Measurements from ENCODE around the gene SUGCT.

SUGCT gene

GRCh38 chr7:40721342-40721949, 586.6 kb downstream of the SUGCT start:
- no peak for DNase-seq (ENCODE audit: low spot score)
- Mint-ChIP-seq H3K27ac (no peak overlapping the region), H3K9me3 (no peaks in the 10 kb centered on the region), H3K4me1 (ENCODE audit: low read depth) (peaks cover 5% of the 10 kb centered on the region), H3K36me3 (ENCODE audit: low read depth) (no peaks in the 10 kb centered on the region), H3K27me3 (ENCODE audit: low read depth) (no peaks in the 10 kb centered on the region), H3K4me3 (no peak overlapping the region)

DNA sequence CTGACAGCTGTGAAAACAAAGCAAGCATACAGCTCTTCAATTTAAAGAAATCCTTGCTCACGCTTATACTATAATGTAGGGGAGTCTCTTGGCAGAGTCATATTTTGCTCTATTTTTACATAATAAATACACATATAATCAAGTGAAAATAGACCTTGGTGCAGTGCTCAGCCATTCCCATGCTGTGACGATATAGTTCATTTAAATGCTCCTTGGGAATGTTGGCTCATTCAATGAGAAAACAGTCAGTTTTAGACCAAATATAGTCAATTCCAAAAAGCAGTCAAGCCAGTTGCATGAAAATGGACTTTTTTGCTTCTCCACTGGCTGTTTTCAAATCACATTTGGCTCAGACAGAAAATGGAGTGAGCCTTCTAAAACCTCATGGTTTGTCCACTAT, 587.4 kb downstream of the SUGCT start:
- peaks cover 1% of the 10 kb centered on the region for H3K4me1 Mint-ChIP-seq (ENCODE audit: low read depth)
- no peaks in the 10 kb centered on the region for H3K27me3 Mint-ChIP-seq (ENCODE audit: low read depth)
- no peak overlapping the region for H3K27ac Mint-ChIP-seq
- H3K36me3 Mint-ChIP-seq (ENCODE audit: low read depth), result no peaks in the 10 kb centered on the region
- no peak overlapping the region for H3K4me3 Mint-ChIP-seq
- DNase-seq (ENCODE audit: low spot score), result no peak
- H3K9me3 Mint-ChIP-seq, result no peaks in the 10 kb centered on the region

- H3K4me1 Mint-ChIP-seq (ENCODE audit: low read depth), result no peaks in the 10 kb centered on the region
- H3K27me3 Mint-ChIP-seq (ENCODE audit: low read depth), result no peaks in the 10 kb centered on the region
- DNase-seq (ENCODE audit: low spot score), result no peak
- H3K27ac Mint-ChIP-seq, result no peak overlapping the region
- no peaks in the 10 kb centered on the region for H3K9me3 Mint-ChIP-seq
- H3K4me3 Mint-ChIP-seq, result no peak overlapping the region
- H3K36me3 Mint-ChIP-seq (ENCODE audit: low read depth), result no peaks in the 10 kb centered on the region
Measured at GRCh38 chr7:40723829-40724228, 589.0 kb downstream of the SUGCT start.

DNA sequence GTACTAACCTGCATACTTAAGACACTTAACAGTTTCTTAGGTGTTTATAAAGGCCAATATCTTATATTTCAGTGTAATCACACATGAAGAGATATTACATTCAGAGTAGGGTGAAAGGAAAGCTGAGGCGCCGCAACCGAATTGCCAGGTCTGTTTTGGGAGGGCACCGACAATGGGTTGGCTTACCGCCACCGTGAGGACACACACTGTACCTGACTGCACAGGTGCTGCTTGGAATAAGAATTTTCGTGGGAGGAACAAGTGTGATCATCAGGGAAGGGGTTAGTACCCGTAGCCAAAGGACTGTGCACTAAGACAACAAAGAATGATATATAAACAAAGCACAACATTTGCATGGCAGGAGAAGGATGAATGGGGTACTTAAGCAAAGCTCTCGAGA, 591.8 kb downstream of the SUGCT start:
- Mint-ChIP-seq H3K4me1 (ENCODE audit: low read depth) (no peaks in the 10 kb centered on the region), H3K4me3 (no peak overlapping the region), H3K27me3 (ENCODE audit: low read depth) (no peaks in the 10 kb centered on the region), H3K9me3 (peaks cover 3% of the 10 kb centered on the region), H3K36me3 (ENCODE audit: low read depth) (no peaks in the 10 kb centered on the region), H3K27ac (no peak overlapping the region)
- no peak for DNase-seq (ENCODE audit: low spot score)

DNA sequence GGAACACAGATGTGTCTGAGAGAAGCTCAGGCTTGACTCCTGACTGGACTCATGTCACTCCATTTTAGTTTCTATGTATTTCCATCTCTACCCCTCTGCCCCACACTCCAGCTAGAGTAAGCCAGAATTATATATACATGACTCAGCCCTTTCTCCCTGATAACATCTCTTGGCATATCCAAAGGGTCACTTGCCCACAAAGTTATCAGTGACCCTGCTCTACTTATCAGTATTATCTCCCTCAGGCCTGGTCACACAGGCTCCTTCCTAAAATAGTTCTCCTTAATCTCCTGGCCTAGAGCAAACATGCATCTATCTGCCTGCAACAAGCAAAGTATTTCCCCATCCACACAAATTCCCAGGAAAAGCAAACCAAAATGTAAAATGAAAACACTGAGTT, 598.3 kb downstream of the SUGCT start:
- Mint-ChIP-seq H3K4me3 (peak overlapping the region; percentile 7), H3K9me3 (peaks cover 6% of the 10 kb centered on the region), H3K4me1 (ENCODE audit: low read depth) (peaks cover 16% of the 10 kb centered on the region), H3K27me3 (ENCODE audit: low read depth) (no peaks in the 10 kb centered on the region), H3K27ac (no peak overlapping the region), H3K36me3 (ENCODE audit: low read depth) (no peaks in the 10 kb centered on the region)
- no peak for DNase-seq (ENCODE audit: low spot score)

DNA sequence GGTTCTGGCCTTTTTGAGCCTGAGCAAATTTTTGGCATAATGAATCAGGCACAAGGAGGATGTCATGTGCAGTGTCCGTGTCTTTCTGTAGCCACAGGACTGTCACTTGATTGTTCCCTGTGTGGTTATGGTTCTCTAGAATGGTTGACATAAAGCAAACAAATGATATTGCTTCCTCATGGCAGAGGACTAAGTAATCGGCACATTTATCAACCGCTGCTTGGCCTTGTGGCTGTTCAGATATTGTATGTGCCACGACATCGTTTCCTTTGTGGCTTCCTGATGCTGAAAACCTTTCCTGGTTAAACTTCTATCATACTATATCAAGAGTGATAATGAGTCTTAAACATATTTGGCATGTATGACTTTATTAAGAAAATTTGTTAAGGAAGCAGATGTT, 598.8 kb downstream of the SUGCT start:
- Mint-ChIP-seq H3K9me3 (peaks cover 6% of the 10 kb centered on the region), H3K27me3 (ENCODE audit: low read depth) (no peaks in the 10 kb centered on the region), H3K4me3 (peak overlapping the region; percentile 7), H3K36me3 (ENCODE audit: low read depth) (no peaks in the 10 kb centered on the region), H3K27ac (no peak overlapping the region), H3K4me1 (ENCODE audit: low read depth) (peaks cover 16% of the 10 kb centered on the region)
- DNase-seq (ENCODE audit: low spot score), result peak; percentile 7

DNA sequence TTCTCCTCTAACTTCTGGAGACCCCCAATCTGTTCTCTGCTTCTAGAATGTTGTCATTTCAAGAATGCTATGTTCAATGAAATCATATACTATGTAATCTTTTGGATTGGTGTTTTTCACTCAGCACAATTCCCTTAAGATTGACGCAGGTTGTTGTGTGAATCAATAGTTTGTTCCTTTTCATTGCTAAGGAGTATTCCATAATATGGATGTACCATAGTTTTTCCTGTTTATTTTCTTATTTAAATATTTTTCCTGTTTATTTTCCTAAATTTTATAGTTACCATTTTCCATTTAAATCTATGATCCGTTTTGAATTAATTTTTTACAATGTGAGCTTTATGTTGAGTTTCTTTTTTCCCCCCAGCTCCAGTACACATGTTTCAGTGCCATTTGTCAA, 604.5 kb downstream of the SUGCT start:
- Mint-ChIP-seq H3K4me3 (no peak overlapping the region), H3K27me3 (ENCODE audit: low read depth) (no peaks in the 10 kb centered on the region), H3K36me3 (ENCODE audit: low read depth) (no peaks in the 10 kb centered on the region), H3K27ac (no peak overlapping the region), H3K9me3 (peaks cover 3% of the 10 kb centered on the region), H3K4me1 (ENCODE audit: low read depth) (peaks cover 3% of the 10 kb centered on the region)
- DNase-seq (ENCODE audit: low spot score), result no peak

DNA sequence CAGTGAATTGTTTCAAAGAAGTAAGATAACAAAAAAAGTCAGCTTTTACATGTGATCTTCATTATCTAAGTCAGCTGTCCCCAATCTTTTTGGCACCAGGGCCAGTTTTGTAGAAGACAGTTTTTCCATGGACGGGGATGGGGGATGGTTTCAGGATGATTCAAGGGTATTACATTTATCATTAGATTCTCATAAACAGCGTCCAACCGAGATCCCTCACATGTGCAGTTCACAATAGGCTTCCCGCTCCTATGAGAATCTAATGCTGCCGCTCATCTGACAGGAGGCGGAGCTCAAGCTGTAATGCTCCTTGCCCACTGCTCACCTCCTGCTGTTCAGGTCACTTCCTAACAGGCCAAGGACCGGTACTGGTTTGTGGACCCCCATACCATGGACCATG, 607.5 kb downstream of the SUGCT start:
- Mint-ChIP-seq H3K36me3 (ENCODE audit: low read depth) (no peaks in the 10 kb centered on the region), H3K4me3 (no peak overlapping the region), H3K27me3 (ENCODE audit: low read depth) (no peaks in the 10 kb centered on the region), H3K27ac (no peak overlapping the region), H3K9me3 (no peaks in the 10 kb centered on the region), H3K4me1 (ENCODE audit: low read depth) (no peaks in the 10 kb centered on the region)
- DNase-seq (ENCODE audit: low spot score), result no peak

GRCh38 chr7:40746841-40747556, 612.2 kb downstream of the SUGCT start:
- Mint-ChIP-seq H3K4me1 (ENCODE audit: low read depth) (peaks cover 3% of the 10 kb centered on the region), H3K4me3 (no peak overlapping the region), H3K9me3 (no peaks in the 10 kb centered on the region), H3K27me3 (ENCODE audit: low read depth) (peaks cover 7% of the 10 kb centered on the region), H3K36me3 (ENCODE audit: low read depth) (no peaks in the 10 kb centered on the region), H3K27ac (no peak overlapping the region)
- DNase-seq (ENCODE audit: low spot score), result no peak

- H3K4me1 Mint-ChIP-seq (ENCODE audit: low read depth), result peaks cover 3% of the 10 kb centered on the region
- H3K36me3 Mint-ChIP-seq (ENCODE audit: low read depth), result no peaks in the 10 kb centered on the region
- no peak overlapping the region for H3K4me3 Mint-ChIP-seq
- H3K27ac Mint-ChIP-seq, result no peak overlapping the region
- DNase-seq (ENCODE audit: low spot score), result no peak
- peaks cover 7% of the 10 kb centered on the region for H3K27me3 Mint-ChIP-seq (ENCODE audit: low read depth)
- H3K9me3 Mint-ChIP-seq, result no peaks in the 10 kb centered on the region
Measured at GRCh38 chr7:40747856-40748255, 613.1 kb downstream of the SUGCT start.

DNA sequence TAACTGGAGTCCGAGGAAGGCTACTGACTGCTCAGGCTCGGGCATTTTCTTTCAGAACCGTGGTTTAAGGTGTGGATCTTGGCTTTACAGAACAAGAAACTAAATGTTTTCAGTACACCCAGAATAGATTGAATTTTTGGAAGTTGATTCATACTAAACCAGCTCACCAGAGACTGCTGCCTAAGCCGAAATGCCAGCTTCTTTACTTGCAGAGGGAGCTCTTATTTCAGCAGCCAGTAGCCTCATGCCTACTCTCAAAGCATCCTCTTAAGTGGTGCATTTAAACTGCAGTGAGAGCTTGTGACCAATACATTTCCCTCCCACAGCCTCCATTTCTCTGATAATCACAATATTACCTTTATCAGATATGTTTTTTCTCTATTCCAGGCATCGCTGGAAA, 615.1 kb downstream of the SUGCT start:
- DNase-seq (ENCODE audit: low spot score), result no peak
- no peak overlapping the region for H3K27ac Mint-ChIP-seq
- H3K4me3 Mint-ChIP-seq, result no peak overlapping the region
- peaks cover 7% of the 10 kb centered on the region for H3K27me3 Mint-ChIP-seq (ENCODE audit: low read depth)
- H3K36me3 Mint-ChIP-seq (ENCODE audit: low read depth), result no peaks in the 10 kb centered on the region
- H3K4me1 Mint-ChIP-seq (ENCODE audit: low read depth), result peaks cover 3% of the 10 kb centered on the region
- H3K9me3 Mint-ChIP-seq, result no peaks in the 10 kb centered on the region

DNA sequence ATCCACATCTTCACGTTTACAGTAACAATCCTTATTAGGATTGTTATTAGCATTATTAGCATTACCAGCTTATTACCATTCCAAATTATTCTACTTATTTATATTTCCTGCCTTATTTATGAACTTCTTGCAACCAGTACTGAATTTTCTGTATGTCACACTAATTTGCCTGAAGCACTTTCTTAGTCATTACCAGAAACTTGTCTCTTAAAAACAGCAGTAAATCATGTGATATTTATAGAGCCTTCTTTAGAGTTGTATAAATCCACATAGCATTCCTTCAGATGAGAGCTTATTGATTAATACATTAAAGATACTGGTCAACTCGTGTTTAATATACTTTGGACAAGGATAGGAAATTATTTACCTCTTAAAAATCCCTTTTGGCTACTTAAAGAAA, 618.6 kb downstream of the SUGCT start:
- H3K36me3 Mint-ChIP-seq (ENCODE audit: low read depth), result no peaks in the 10 kb centered on the region
- H3K9me3 Mint-ChIP-seq, result no peaks in the 10 kb centered on the region
- no peak overlapping the region for H3K4me3 Mint-ChIP-seq
- peaks cover 10% of the 10 kb centered on the region for H3K27me3 Mint-ChIP-seq (ENCODE audit: low read depth)
- DNase-seq (ENCODE audit: low spot score), result no peak
- no peak overlapping the region for H3K27ac Mint-ChIP-seq
- H3K4me1 Mint-ChIP-seq (ENCODE audit: low read depth), result peaks cover 7% of the 10 kb centered on the region

GRCh38 chr7:40755438-40755837, 620.6 kb downstream of the SUGCT start:
- Mint-ChIP-seq H3K9me3 (no peaks in the 10 kb centered on the region), H3K4me3 (no peak overlapping the region), H3K27ac (no peak overlapping the region), H3K27me3 (ENCODE audit: low read depth) (peaks cover 6% of the 10 kb centered on the region), H3K4me1 (ENCODE audit: low read depth) (peaks cover 7% of the 10 kb centered on the region), H3K36me3 (ENCODE audit: low read depth) (no peaks in the 10 kb centered on the region)
- no peak for DNase-seq (ENCODE audit: low spot score)

- Mint-ChIP-seq H3K4me1 (ENCODE audit: low read depth) (peaks cover 4% of the 10 kb centered on the region), H3K4me3 (no peak overlapping the region), H3K9me3 (no peaks in the 10 kb centered on the region), H3K27me3 (ENCODE audit: low read depth) (peaks cover 2% of the 10 kb centered on the region), H3K27ac (no peak overlapping the region), H3K36me3 (ENCODE audit: low read depth) (no peaks in the 10 kb centered on the region)
- no peak for DNase-seq (ENCODE audit: low spot score)
Measured at GRCh38 chr7:40757109-40757508, 622.3 kb downstream of the SUGCT start.

DNA sequence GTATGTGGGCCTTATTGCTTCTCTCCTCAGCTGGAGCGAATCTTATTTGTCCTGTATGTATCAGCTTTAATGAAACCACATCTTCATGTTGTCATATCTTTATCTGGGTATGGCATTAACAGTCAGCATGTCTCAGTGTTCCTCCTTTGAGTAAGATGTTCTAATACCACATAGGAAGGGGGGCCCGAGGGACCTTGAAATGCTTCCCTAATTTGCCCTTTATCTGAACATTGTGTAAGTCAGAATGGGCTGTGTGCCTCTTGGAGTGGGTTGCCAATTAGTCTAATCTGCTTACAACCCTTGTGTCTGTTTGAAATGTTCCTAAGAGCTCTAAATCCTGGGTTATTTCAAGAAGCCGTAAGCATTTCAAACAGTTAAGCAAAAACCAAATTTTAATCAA, 623.8 kb downstream of the SUGCT start:
- no peak for DNase-seq (ENCODE audit: low spot score)
- peaks cover 4% of the 10 kb centered on the region for H3K4me1 Mint-ChIP-seq (ENCODE audit: low read depth)
- no peaks in the 10 kb centered on the region for H3K36me3 Mint-ChIP-seq (ENCODE audit: low read depth)
- no peak overlapping the region for H3K27ac Mint-ChIP-seq
- peaks cover 5% of the 10 kb centered on the region for H3K27me3 Mint-ChIP-seq (ENCODE audit: low read depth)
- H3K4me3 Mint-ChIP-seq, result no peak overlapping the region
- H3K9me3 Mint-ChIP-seq, result no peaks in the 10 kb centered on the region

Data from T-helper 2 cell treated with Interferon-gamma antibody and Interleukin-4, amounts not matched to agents 5 μg/mL and 100 μg/mL, for 36 hours (primary cell).